PC-9 (cell line): ENCODE results near the gene GABRB2.

Source experiments
- CTCF ChIP-seq: fragments of 200-600 bp; sonication (generic); conservative IDR thresholded peaks from 2 replicates; pipeline ENCODE4 v1.6.1; 2017; ENCODE audit warnings: mixed run types, antibody characterized with exemption, mild to moderate bottlenecking, moderate library complexity
- EZH2 ChIP-seq: fragments of 200-600 bp; sonication (generic); IDR thresholded peaks from 2 replicates; pipeline ENCODE4 v1.8.0; 2017; ENCODE audit warnings: antibody characterized with exemption, low read depth

DNA sequence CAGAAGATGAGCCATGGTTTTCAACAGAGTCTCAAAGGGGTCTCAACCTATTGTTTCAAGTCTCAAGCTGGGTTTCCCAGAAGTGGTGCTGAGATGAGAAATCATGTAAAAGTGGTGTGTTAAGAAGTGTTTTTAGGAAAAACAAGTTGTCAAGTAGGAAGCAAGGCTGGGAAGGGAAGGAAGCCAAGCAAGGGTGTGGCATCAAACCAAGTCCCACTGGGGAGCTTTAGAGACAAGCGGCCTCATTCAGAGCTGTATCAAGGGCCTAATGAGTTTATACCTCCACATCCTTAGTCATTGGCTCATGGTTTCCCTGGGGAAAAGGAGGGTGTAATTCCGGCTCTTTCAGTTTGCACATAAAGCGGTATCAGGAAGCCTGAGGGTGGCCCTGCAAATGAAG is 26.4 kb upstream of the GABRB2 start:
- TF ChIP-seq EZH2, result no peak
- no peak for TF ChIP-seq CTCF
